H1 (cell line): ENCODE results near the gene OR10A6. TPM values are rescaled to one million over a fixed set of nuclear protein-coding genes. Genes with fewer than 3 reads are reported as not detected.

Experiments used
- CTCF ChIA-PET: fragments of 300-600 bp; sonication (Branson Sonifier 250); formaldehyde crosslinking; loops from one replicate; lab custom pipeline; 2021; ENCODE audit not compliant: partially characterized antibody; lab: Charles Lee
- POLR2A ChIA-PET: fragments of 300-600 bp; sonication (Branson Sonifier 250); formaldehyde crosslinking; loops from one replicate; lab custom pipeline; 2021; ENCODE audit warnings: inconsistent platforms; ENCODE audit not compliant: partially characterized antibody; lab: Charles Lee
- DNase-seq, 2 experiments: peaks; one replicate each; pipeline versions ENCODE4 v3.0.0 to v3.0.0-alpha.2; 2010 to 2022; ENCODE audit warnings: low spot score in 2 of 2, low read depth in 1 of 2, mixed read lengths in 1 of 2
- FAIRE-seq: peaks from 2 replicates; lab custom pipeline; 2011; peaks lifted over from hg19 to GRCh38; lab: Jason Lieb, UNC
- H2AFZ ChIP-seq: 2 replicates; pipeline ENCODE4 v1.8.1; 2012; ENCODE audit warnings: low read length, inconsistent platforms
- H2AK5ac ChIP-seq: 2 replicates; pipeline ENCODE4 v1.6.1; 2013; ENCODE audit warnings: low read depth, low read length
- H2BK120ac ChIP-seq: replicated peaks from 2 replicates; pipeline ENCODE3; 2013; ENCODE audit warnings: low read depth, low read length, inconsistent platforms
- H2BK12ac ChIP-seq: 2 replicates; pipeline ENCODE4 v1.6.1; 2013; ENCODE audit warnings: low read depth, low read length
- H2BK15ac ChIP-seq: 2 replicates; pipeline ENCODE4 v1.6.1; 2013; ENCODE audit warnings: low read length
- H2BK20ac ChIP-seq: 2 replicates; pipeline ENCODE4 v1.6.1; 2013; ENCODE audit warnings: low read length
- H2BK5ac ChIP-seq: 2 replicates; pipeline ENCODE4 v1.6.1; 2013; ENCODE audit warnings: low read depth, low read length
- H3K14ac ChIP-seq: 2 replicates; pipeline ENCODE4 v1.6.1; 2013; ENCODE audit warnings: inconsistent platforms; ENCODE audit not compliant: insufficient read length
- H3K18ac ChIP-seq: 2 replicates; pipeline ENCODE4 v1.6.1; 2013; ENCODE audit warnings: low read length; ENCODE audit errors: extremely low read depth
- H3K23ac ChIP-seq: 2 replicates; pipeline ENCODE4 v1.6.1; 2013; ENCODE audit warnings: inconsistent platforms; ENCODE audit not compliant: insufficient read length
- H3K23me2 ChIP-seq: 2 replicates; pipeline ENCODE4 v1.6.1; 2013; ENCODE audit warnings: low read depth, low read length
- H3K27ac ChIP-seq: 2 replicates; pipeline ENCODE4 v1.6.1; 2011; ENCODE audit warnings: low read depth, low read length, inconsistent platforms
- H3K27me3 ChIP-seq, 4 experiments: replicated peaks in 1 of 4; 1 replicate in 1 of 4; 2 replicates in 3 of 4; pipeline versions ENCODE4 v1.6.1 to v1.8.1; 2011 to 2013; ENCODE audit warnings: low read length in 3 of 4, mild to moderate bottlenecking in 3 of 4, inconsistent platforms in 2 of 4, mixed read lengths in 2 of 4, moderate library complexity in 1 of 4; ENCODE audit not compliant: control insufficient read depth in 3 of 4, insufficient read depth in 3 of 4; ENCODE audit errors: extremely low read depth in 1 of 4
- H3K36me3 ChIP-seq, 4 experiments: 2 replicates each; pipeline versions ENCODE4 v1.6.1 to v1.8.1; 2011 to 2013; ENCODE audit warnings: mild to moderate bottlenecking in 4 of 4, low read length in 3 of 4, moderate library complexity in 2 of 4, control low read depth in 1 of 4, inconsistent platforms in 1 of 4; ENCODE audit not compliant: insufficient read depth in 4 of 4, control insufficient read depth in 2 of 4
- H3K4ac ChIP-seq: replicated peaks from 2 replicates; pipeline ENCODE3; 2013; ENCODE audit warnings: low read length, low read depth, mixed read lengths, inconsistent platforms; ENCODE audit not compliant: insufficient read length
- H3K4me1 ChIP-seq, 4 experiments: replicated peaks in 1 of 4; 1 replicate in 1 of 4; 2 replicates in 3 of 4; pipeline versions ENCODE4 v1.6.1 to v1.8.1; 2011 to 2013; ENCODE audit warnings: low read length in 3 of 4, inconsistent platforms in 2 of 4, mixed read lengths in 1 of 4; ENCODE audit not compliant: insufficient read depth in 4 of 4, control insufficient read depth in 3 of 4
- H3K4me2 ChIP-seq, 2 experiments: 2 replicates each; pipeline versions ENCODE4 v1.6.1 to v1.8.1; 2011 to 2013; ENCODE audit warnings: low read depth in 2 of 2, low read length in 2 of 2, control low read depth in 1 of 2, inconsistent platforms in 1 of 2, mild to moderate bottlenecking in 1 of 2; ENCODE audit not compliant: insufficient read depth in 1 of 2
- H3K4me3 ChIP-seq, 4 experiments: fragments of 200-600, 300-600 bp in 1 of 4; sonication (generic), shearing (Covaris generic), sonication (Bioruptor Twin) in 1 of 4; 2 replicates each; pipeline versions ENCODE4 v1.5.1 to v1.8.1; 2011 to 2016; ENCODE audit warnings: low read length in 4 of 4, low read depth in 3 of 4, control low read depth in 2 of 4, inconsistent platforms in 2 of 4, mild to moderate bottlenecking in 2 of 4, mixed read lengths in 1 of 4, moderate library complexity in 1 of 4; ENCODE audit not compliant: insufficient read depth in 2 of 4; ENCODE audit errors: extremely low read depth in 1 of 4
- H3K56ac ChIP-seq: replicated peaks from 2 replicates; pipeline ENCODE3; 2013; ENCODE audit warnings: low read depth, mild to moderate bottlenecking, mixed read lengths, low read length, inconsistent platforms; ENCODE audit not compliant: insufficient read length
- H3K79me1 ChIP-seq: 2 replicates; pipeline ENCODE4 v1.6.1; 2013; ENCODE audit warnings: low read depth, low read length, control low read depth
- H3K79me2 ChIP-seq, 2 experiments: 2 replicates each; pipeline versions ENCODE4 v1.6.1 to v1.8.1; 2012 to 2013; ENCODE audit warnings: low read length in 2 of 2, mild to moderate bottlenecking in 2 of 2, inconsistent platforms in 1 of 2; ENCODE audit not compliant: insufficient read depth in 2 of 2, control insufficient read depth in 1 of 2
- H3K9ac ChIP-seq, 4 experiments: replicated peaks in 1 of 4; 1 replicate in 1 of 4; 2 replicates in 3 of 4; pipeline versions ENCODE4 v1.6.1 to v1.8.1; 2011 to 2013; ENCODE audit warnings: low read depth in 3 of 4, low read length in 3 of 4, control low read depth in 2 of 4, mild to moderate bottlenecking in 2 of 4, moderate library complexity in 2 of 4, inconsistent platforms in 1 of 4; ENCODE audit errors: extremely low read depth in 1 of 4
- H3K9me3 ChIP-seq, 2 experiments: 2 replicates each; pipeline versions ENCODE4 v1.6.1 to v1.8.1; 2012 to 2013; ENCODE audit warnings: mild to moderate bottlenecking in 2 of 2, moderate library complexity in 2 of 2, control low read depth in 1 of 2, inconsistent platforms in 1 of 2, low read depth in 1 of 2, low read length in 1 of 2, mixed read lengths in 1 of 2; ENCODE audit not compliant: insufficient read depth in 2 of 2
- H4K20me1 ChIP-seq, 2 experiments: replicated peaks in 1 of 2; 2 replicates each; pipeline versions ENCODE3 to v1.8.1; 2011 to 2013; ENCODE audit warnings: inconsistent platforms in 2 of 2, low read length in 2 of 2, mild to moderate bottlenecking in 1 of 2; ENCODE audit not compliant: insufficient read depth in 2 of 2, control insufficient read depth in 1 of 2
- H4K5ac ChIP-seq: 2 replicates; pipeline ENCODE4 v1.6.1; 2013; ENCODE audit warnings: low read length, low read depth, mixed read lengths, inconsistent platforms; ENCODE audit not compliant: insufficient read length
- H4K8ac ChIP-seq: 2 replicates; pipeline ENCODE4 v1.8.0; 2013; ENCODE audit warnings: mild to moderate bottlenecking, moderate library complexity, low read length, inconsistent platforms; ENCODE audit not compliant: insufficient read depth; ENCODE audit errors: extremely low read depth
- H4K91ac ChIP-seq: replicated peaks from 2 replicates; pipeline ENCODE3; 2013; ENCODE audit warnings: low read length, mixed read lengths, inconsistent platforms; ENCODE audit not compliant: insufficient read length
- KDM4A ChIP-seq: IDR thresholded peaks from one replicate; pipeline ENCODE4 v1.7.1; 2012; ENCODE audit warnings: low read depth, mild to moderate bottlenecking, moderate library complexity, low read length, inconsistent platforms; ENCODE audit not compliant: severe bottlenecking
- WGBS, 2 experiments: shearing (Covaris generic) in 1 of 2; methylation state at CpG; one replicate each; pipeline versions ENCODE4 v1.1.6 to v1.1.7; 2013 to 2015; ENCODE audit warnings: low lambda C conversion rate in 2 of 2, mixed read lengths in 2 of 2, inconsistent platforms in 1 of 2, low coverage in 1 of 2, missing lambda C conversion rate in 1 of 2; ENCODE audit not compliant: insufficient replicate concordance in 2 of 2, insufficient coverage in 1 of 2, insufficient read length in 1 of 2; ENCODE audit errors: extremely low coverage in 1 of 2, missing lambda C conversion rate in 1 of 2; 5-methylcytosine and 5-hydroxymethylcytosine counted together
- long read RNA-seq, 2 experiments: library from RNA in 1 of 2; library from capped mRNA in 1 of 2; stranded (forward); transcript quantifications; one replicate each; pipeline ENCODE4 v2.0.0, GENCODE V29; 2021; ENCODE audit warnings: inconsistent platforms in 1 of 2
- polyA minus RNA-seq, 3 experiments: library from RNA; depleted of rRNA, polyadenylated mRNA; stranded (reverse); fragments of >200 nt; gene quantifications; 1 replicate in 2 of 3; 2 replicates in 1 of 3; pipeline ENCODE4 v1.2.3, GENCODE V29; 2011
- polyA plus RNA-seq, 7 experiments: library from polyadenylated mRNA; depleted of rRNA in 3 of 7; stranded (reverse) in 5 of 7; unstranded in 2 of 7; fragments of >200 nt in 5 of 7; fragments of 200-250 nt in 2 of 7; gene quantifications; 1 replicate in 5 of 7; 2 replicates in 1 of 7; 4 replicates in 1 of 7; pipeline versions ENCODE4 v1.2.1 to v1.2.3, GENCODE V29; 2011 to 2013; ENCODE audit warnings: missing spikeins in 2 of 7, mixed read lengths in 2 of 7
- total RNA-seq: library from RNA; stranded (reverse); fragmentation: NEBNext Ultra II Directional; extraction: Animal tissue kit (Norgen Biotek cat#: 25700); gene quantifications from 2 replicates; pipeline ENCODE4 v1.2.1, GENCODE V29; 2021

The OR10A6 gene
- total RNA-seq (not detected in 2 replicates), polyA plus RNA-seq (2011; rRNA removed) (not detected in 2 replicates), polyA minus RNA-seq (2011; rRNA and poly(A)+ RNA removed) (0.41 TPM in 1 of 2 replicates, not detected in the other)
- not detected for polyA plus RNA-seq (2011; cell fraction: cytosol; rRNA removed)
- not detected for polyA plus RNA-seq (2011; cell fraction: nucleus; rRNA removed)
- polyA plus RNA-seq (2012, experiment 1 of 2): not detected in 4 replicates
- polyA plus RNA-seq (2012, experiment 2 of 2): not detected
- not detected for polyA plus RNA-seq (2013, experiment 1 of 2)
- not detected for polyA plus RNA-seq (2013, experiment 2 of 2)
- polyA minus RNA-seq (2011; cell fraction: cytosol; rRNA and poly(A)+ RNA removed): not detected
- not detected for polyA minus RNA-seq (2011; cell fraction: nucleus; rRNA and poly(A)+ RNA removed)
- long read RNA-seq, experiment 1: 0 reads
- long read RNA-seq, experiment 2: 0 reads

GRCh38 chr11:7931168-7931567 is at the start of gene OR10A6:
OR10A6 (minus strand) TSS chr11:7931268; CDS start chr11:7928662, 2,606 bp downstream.
- Histone ChIP-seq H4K91ac (no peak within 1 kb of the TSS), H3K4me2 (no peak within 1 kb of the TSS), H3K9ac (0 out of 7 replicates have a peak within 1 kb of the TSS, but pooled peaks of 1 of the 4 experiments have one; percentile 30), H2AFZ (no peak within 1 kb of the TSS; the same call in 1 of the 2 replicates), H2AK5ac (no peak within 1 kb of the TSS), H3K4me3 (no peak within 1 kb of the TSS), H3K79me1 (no peaks in the 10 kb centered on the region), H3K36me3 (no peaks in the 10 kb centered on the region), H4K5ac (no peak within 1 kb of the TSS), H3K27ac (no peak within 1 kb of the TSS), H3K9me3 (no peaks in the 10 kb centered on the region), H3K4me1 (no peaks in the 10 kb centered on the region), H3K56ac (no peak within 1 kb of the TSS), H3K23me2 (no peaks in the 10 kb centered on the region), H3K4ac (no peak within 1 kb of the TSS), H2BK15ac (no peak within 1 kb of the TSS), H3K79me2 (no peaks in the 10 kb centered on the region), H3K27me3 (no peaks in the 10 kb centered on the region), H2BK12ac (peak within 1 kb of the TSS; percentile 75; the same call in 1 of the 2 replicates), H3K23ac (no peak within 1 kb of the TSS), H2BK20ac (peak within 1 kb of the TSS; percentile 34; the same call in 1 of the 2 replicates), H4K20me1 (no peaks in the 10 kb centered on the region), H3K18ac (no peak within 1 kb of the TSS), H4K8ac (no peak within 1 kb of the TSS), H2BK5ac (no peak within 1 kb of the TSS), H2BK120ac (no peak within 1 kb of the TSS), H3K14ac (no peak within 1 kb of the TSS)
- WGBS, 2 experiments: 86% methylated on average over 4 of the region's 4 CpGs; no CpG with 5 or more reads in 1 of the 2 experiments
- no peak for TF ChIP-seq KDM4A
- ChIA-PET CTCF (no interaction called here), POLR2A (no interaction called here)
- FAIRE-seq (no peak), DNase-seq (no peak)
